Fibroblast of the aortic adventitia (primary cell): ENCODE results near the gene CCNT2. TPM values are rescaled to one million over a fixed set of nuclear protein-coding genes. Genes with fewer than 3 reads are reported as not detected.

Experiments used
- DNase-seq: peaks from one replicate; pipeline ENCODE4 v3.0.0-alpha.2; 2010; ENCODE audit warnings: low read depth
- H3K4me3 ChIP-seq: 2 replicates; pipeline ENCODE4 v1.5.1; 2011; ENCODE audit warnings: low read depth, mild to moderate bottlenecking, control low read depth, low read length, moderate library complexity
- CTCF ChIP-seq: IDR thresholded peaks from 2 replicates; pipeline ENCODE4 v1.5.1; 2011; ENCODE audit warnings: mild to moderate bottlenecking, low read length, control low read depth, inconsistent platforms; ENCODE audit not compliant: insufficient read depth
- total RNA-seq: library from RNA; depleted of rRNA; stranded (reverse); fragments of >200 nt; gene quantifications from 2 replicates; pipeline ENCODE4 v1.2.3, GENCODE V29; 2012; ENCODE audit warnings: low replicate concordance

Gene CCNT2
- total RNA-seq, 1 donor: 25.8 TPM

GRCh38 chr2:134988994-134989605 lies 70.5 kb downstream of the CCNT2 start:
- no peak overlapping the region for H3K4me3 ChIP-seq
- DNase-seq: peak; percentile 61
- TF ChIP-seq CTCF: peak; percentile 48

GRCh38 chr2:134999521-134999920 lies 80.9 kb downstream of the CCNT2 start:
- no peak for TF ChIP-seq CTCF
- no peak overlapping the region for H3K4me3 ChIP-seq
- no peak for DNase-seq

GRCh38 chr2:135002836-135003235 lies 84.2 kb downstream of the CCNT2 start:
- no peak overlapping the region for H3K4me3 ChIP-seq
- no peak for DNase-seq
- no peak for TF ChIP-seq CTCF

GRCh38 chr2:135004005-135004746 lies 85.6 kb downstream of the CCNT2 start:
- TF ChIP-seq CTCF: peak; percentile 97
- H3K4me3 ChIP-seq: no peak overlapping the region
- peak; percentile 68 for DNase-seq

- H3K4me3 ChIP-seq: no peak overlapping the region
- no peak for DNase-seq
- TF ChIP-seq CTCF: no peak
Measured at GRCh38 chr2:135005753-135006152, 87.1 kb downstream of the CCNT2 start.

Other genes starting within 250 kb of the CCNT2 start
- not detected in 2 replicates for gene TMEM163, start 199.8 kb upstream of the CCNT2 start, total RNA-seq
- not detected in 2 replicates for gene ACMSD, start 80.2 kb upstream of the CCNT2 start, total RNA-seq
- not detected in 2 replicates for gene MAP3K19, start 128.6 kb downstream of the CCNT2 start, total RNA-seq
- 80.0 and 148 TPM in 2 replicates for gene RAB3GAP1, start 133.5 kb downstream of the CCNT2 start, total RNA-seq